GM12874 (cell line): Measurements from ENCODE around the gene ZSCAN4.

Experiments used
- CTCF ChIP-seq: IDR thresholded peaks from 2 replicates; pipeline ENCODE4 v1.5.1; 2011; ENCODE audit warnings: low read depth, mild to moderate bottlenecking, control low read depth, low read length, moderate library complexity; ENCODE audit not compliant: insufficient read depth

The ZSCAN4 gene

DNA sequence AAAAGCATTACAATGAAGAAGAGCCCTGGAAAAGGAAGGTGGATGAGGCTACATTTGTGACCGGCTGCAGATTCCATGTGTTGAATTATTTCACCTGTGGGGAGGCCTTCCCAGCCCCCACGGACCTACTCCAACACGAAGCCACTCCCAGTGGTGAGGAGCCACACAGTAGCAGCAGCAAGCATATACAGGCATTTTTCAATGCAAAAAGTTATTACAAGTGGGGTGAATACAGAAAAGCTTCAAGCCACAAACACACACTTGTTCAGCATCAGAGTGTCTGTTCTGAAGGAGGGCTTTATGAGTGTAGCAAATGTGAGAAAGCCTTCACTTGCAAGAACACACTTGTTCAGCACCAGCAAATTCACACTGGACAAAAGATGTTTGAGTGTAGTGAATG lies 18.0 kb downstream of the ZSCAN4 start:
- no peak for TF ChIP-seq CTCF

DNA sequence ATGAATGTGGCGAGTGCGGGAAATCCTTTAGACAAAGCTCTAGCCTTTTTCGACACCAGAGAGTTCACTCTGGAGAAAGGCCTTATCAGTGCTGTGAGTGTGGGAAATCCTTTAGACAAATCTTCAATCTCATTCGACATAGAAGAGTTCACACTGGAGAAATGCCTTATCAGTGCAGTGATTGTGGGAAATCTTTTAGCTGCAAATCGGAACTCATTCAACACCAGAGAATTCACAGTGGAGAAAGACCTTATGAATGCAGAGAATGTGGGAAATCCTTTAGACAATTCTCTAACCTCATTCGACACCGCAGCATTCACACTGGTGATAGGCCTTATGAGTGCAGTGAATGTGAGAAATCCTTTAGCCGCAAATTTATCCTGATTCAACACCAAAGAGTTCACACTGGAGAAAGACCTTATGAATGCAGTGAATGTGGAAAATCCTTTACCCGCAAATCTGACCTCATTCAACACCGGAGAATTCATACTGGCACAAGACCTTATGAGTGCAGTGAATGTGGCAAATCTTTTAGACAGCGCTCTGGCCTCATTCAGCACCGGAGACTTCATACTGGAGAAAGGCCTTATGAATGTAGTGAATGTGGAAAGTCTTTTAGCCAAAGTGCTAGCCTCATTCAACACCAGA lies 18.8 kb downstream of the ZSCAN4 start:
- no peak for TF ChIP-seq CTCF

- no peak for TF ChIP-seq CTCF
Observed at GRCh38 chr19:57688011-57688763, 19.5 kb downstream of the ZSCAN4 start.

DNA sequence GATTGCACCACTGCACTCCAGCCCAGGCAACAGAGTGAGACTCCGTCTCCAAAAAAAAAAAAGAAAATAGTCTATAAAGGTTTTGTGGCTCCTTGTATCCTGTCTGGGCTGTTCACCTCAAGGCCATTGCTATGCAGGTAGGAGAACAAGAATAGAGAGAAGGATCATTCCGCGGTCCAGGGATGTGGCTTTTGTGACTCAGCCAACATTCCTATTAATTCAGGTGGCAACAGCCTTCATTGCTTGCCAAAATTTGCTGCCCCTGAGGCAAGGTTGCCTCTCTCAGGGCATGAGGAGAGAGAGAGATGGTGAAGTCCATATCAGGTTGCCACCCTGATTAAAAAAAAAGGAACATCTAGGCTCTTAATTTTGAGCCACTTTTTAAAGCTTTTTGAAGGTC lies 21.0 kb downstream of the ZSCAN4 start:
- TF ChIP-seq CTCF = no peak

DNA sequence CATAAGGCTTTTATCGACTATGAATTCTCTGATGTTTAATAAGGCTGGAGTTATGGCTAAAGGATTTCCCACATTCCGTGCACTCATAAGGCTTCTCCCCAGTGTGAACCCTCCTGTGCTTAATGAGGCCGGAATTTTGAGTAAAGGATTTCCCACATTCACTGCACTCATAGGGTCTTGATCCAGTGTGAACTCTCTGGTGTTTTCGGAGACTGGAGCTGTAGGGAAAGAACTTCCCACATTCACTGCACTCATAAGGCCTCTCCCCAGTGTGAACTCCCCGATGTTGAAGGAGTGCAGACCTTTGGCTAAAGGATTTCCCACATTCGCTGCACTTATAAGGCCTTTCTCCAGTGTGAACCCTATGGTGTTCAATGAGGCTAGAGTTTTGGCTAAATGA lies 32.9 kb downstream of the ZSCAN4 start:
- TF ChIP-seq CTCF = no peak

GRCh38 chr19:57706346-57706745 lies 37.6 kb downstream of the ZSCAN4 start:
- TF ChIP-seq CTCF = no peak

DNA sequence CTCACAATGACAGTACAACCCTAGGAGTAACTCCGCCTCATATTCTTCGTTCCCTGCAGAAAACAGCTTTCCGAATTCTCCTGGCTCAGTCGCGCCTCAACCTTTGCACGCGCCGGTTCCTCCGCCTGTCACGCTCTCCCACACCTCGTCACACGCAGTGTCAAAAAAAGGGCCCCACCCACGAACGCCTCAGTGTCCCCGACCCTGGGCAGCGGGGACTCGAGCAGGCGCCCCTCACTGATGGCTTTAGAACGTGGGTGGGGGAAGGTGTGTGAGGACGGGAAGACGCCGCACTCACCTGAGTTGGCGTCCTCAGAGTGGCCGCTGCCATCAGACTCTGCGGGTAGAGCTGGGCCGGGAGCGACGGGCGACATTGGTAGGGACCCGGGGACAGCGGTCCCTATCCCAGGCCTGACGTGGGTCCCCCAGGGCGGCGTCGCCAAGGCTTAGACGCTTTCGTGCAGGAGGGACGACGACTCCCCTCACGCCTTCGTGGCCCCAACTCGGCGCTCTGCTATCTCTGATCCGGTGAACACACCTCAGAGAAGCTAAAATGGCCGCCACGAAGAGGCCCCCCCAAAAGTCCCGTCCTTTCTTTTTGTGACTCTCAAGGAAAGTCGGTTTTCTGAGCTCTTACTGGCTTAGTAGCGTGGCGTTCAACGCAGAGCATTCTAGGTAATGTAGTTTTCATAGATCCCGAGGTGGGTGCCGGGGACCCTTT lies 40.1 kb downstream of the ZSCAN4 start, which contains the start of gene ZNF154:
Gene ZNF154, minus strand, starts transcription at position 564 of the 721 bp plus-strand sequence. Its CDS starts 233 bp downstream, at position 331.
- no peak for TF ChIP-seq CTCF
